Measurements from ENCODE around the gene GRIFIN.

DNA sequence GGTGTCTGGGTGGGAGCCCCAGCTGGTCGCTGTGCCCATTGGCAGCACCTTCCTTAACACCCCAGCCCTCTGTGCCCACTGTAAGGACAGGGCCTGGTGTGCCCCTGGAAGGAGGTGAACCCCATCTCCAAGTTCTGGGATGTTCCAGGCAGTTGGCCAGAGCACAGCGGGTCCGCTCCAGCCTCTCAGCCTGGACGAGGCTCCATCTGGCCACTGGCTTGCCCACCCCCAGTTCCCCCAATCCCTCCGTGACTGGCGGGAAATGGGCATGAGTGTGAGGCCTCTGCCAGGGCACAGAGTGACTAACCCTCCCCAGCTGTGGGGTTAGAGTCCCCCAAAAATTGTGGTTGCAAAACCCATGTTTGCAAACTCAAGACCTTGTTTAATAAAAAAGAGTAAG is 15.6 kb downstream of the GRIFIN start:
- TF ChIP-seq, protein P1, sequence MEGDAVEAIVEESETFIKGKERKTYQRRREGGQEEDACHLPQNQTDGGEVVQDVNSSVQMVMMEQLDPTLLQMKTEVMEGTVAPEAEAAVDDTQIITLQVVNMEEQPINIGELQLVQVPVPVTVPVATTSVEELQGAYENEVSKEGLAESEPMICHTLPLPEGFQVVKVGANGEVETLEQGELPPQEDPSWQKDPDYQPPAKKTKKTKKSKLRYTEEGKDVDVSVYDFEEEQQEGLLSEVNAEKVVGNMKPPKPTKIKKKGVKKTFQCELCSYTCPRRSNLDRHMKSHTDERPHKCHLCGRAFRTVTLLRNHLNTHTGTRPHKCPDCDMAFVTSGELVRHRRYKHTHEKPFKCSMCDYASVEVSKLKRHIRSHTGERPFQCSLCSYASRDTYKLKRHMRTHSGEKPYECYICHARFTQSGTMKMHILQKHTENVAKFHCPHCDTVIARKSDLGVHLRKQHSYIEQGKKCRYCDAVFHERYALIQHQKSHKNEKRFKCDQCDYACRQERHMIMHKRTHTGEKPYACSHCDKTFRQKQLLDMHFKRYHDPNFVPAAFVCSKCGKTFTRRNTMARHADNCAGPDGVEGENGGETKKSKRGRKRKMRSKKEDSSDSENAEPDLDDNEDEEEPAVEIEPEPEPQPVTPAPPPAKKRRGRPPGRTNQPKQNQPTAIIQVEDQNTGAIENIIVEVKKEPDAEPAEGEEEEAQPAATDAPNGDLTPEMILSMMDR (conservative IDR thresholded peaks at IDR 0.05 in 1 of 2, IDR thresholded peaks at IDR 0.05 in 1 of 2; ENCODE audit: low read depth in 1 of 2, low read length in 2 of 2) = no peak
- TF ChIP-seq EZH2 (IDR thresholded peaks at IDR 0.05; ENCODE audit: low read length, missing control alignments) = no peak

Measured in fibroblast of lung (primary cell).